GM12873 (cell line): Measurements from ENCODE around the gene PIGO.

Source experiments
- TF ChIP-seq, protein P1 (sequence below): IDR thresholded peaks from 2 replicates; pipeline ENCODE4 v1.5.1; 2012; ENCODE audit warnings: low read depth, mild to moderate bottlenecking, moderate library complexity, low read length, control low read depth; ENCODE audit not compliant: insufficient read depth; ENCODE audit errors: missing control alignments

Gene PIGO

GRCh38 chr9:35085078-35085477 is 11.3 kb downstream of the PIGO start:
- TF ChIP-seq, protein P1, sequence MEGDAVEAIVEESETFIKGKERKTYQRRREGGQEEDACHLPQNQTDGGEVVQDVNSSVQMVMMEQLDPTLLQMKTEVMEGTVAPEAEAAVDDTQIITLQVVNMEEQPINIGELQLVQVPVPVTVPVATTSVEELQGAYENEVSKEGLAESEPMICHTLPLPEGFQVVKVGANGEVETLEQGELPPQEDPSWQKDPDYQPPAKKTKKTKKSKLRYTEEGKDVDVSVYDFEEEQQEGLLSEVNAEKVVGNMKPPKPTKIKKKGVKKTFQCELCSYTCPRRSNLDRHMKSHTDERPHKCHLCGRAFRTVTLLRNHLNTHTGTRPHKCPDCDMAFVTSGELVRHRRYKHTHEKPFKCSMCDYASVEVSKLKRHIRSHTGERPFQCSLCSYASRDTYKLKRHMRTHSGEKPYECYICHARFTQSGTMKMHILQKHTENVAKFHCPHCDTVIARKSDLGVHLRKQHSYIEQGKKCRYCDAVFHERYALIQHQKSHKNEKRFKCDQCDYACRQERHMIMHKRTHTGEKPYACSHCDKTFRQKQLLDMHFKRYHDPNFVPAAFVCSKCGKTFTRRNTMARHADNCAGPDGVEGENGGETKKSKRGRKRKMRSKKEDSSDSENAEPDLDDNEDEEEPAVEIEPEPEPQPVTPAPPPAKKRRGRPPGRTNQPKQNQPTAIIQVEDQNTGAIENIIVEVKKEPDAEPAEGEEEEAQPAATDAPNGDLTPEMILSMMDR = no peak

GRCh38 chr9:35079426-35080341 is 16.7 kb downstream of the PIGO start, which contains the start of gene FANCG:
Gene FANCG, minus strand, starts transcription at chr9:35079942. Its CDS starts 418 bp downstream, at chr9:35079524.
- TF ChIP-seq, protein P1 = no peak

- TF ChIP-seq, protein P1 = no peak
Measured at GRCh38 chr9:35079041-35079425, 17.4 kb downstream of the PIGO start.

DNA sequence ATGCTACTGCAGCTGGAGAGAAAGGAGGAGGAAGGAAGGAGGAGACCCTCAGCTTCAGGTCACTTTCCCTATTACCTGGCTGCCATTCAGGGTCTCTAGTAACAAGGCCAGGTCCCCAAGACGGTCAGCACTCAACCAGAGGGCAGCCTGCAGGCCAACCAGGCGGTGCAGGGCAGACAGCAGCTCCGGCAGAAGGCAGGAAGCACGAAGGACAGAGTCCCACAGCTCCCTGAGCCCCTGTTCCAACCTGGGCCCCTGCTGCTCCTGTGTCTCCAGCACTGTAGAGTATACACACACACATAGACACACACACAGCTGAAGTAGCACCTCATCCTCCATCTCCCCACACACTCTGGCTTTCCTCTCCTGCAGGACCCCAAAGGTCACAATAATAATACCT is 18.3 kb downstream of the PIGO start:
- TF ChIP-seq, protein P1 = no peak

DNA sequence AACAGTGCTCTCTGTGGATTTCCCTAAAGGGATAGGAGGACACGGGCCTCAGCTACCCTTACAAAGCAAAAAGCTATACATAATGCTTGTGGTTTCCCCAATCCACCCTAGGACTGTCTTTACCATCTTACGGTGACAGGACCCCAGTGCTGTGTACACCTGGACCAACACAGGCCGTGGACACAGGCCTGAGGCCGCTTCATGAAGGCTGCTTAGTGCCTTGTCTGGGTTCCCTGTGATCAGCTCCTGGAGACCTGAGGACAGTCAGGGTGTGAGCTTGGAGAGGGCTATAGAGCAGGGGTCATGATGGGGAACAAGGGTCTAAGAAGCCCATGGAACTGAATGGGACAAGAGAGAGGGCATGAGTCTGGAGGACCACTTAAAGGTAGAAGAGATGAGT is 19.5 kb downstream of the PIGO start:
- TF ChIP-seq, protein P1 = no peak

DNA sequence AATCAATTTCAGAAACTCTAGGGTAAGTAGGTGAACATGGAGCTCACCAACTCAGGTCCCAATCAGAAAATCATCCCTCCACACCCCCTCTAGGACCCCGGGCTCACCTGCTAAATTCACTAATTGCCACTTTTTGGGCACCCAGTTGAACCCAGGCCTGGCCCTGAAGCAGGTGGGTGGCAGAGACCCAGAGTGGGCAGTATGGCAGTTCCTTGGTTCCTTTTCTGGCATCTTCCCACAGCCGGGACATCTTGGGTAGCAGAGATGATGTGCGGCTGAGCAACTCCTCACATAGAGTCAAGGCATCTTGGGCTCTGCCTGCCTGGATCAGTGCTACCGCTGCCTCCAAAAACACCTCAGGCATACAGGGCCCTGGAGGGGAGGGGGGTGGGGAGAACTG is 21.0 kb downstream of the PIGO start:
- TF ChIP-seq, protein P1 = no peak

- TF ChIP-seq, protein P1 = no peak
Measured at GRCh38 chr9:35074791-35075190, 21.6 kb downstream of the PIGO start.
